ENCODE measurements around the gene COQ6. TPM values are rescaled to one million over a fixed set of nuclear protein-coding genes. Genes with fewer than 3 reads are reported as not detected.

The COQ6 gene
- total RNA-seq, 1 donor from 2014 or later = 22.9 TPM

- Mint-ChIP-seq H3K4me3 (ENCODE audit: unreplicated experiment) (no peak overlapping the region), H3K4me1 (ENCODE audit: unreplicated experiment) (peaks cover 6% of the 10 kb centered on the region), H3K27ac (ENCODE audit: unreplicated experiment) (no peak overlapping the region), H3K36me3 (ENCODE audit: low read depth, unreplicated experiment) (no peaks in the 10 kb centered on the region), H3K9me3 (ENCODE audit: unreplicated experiment) (no peaks in the 10 kb centered on the region), H3K27me3 (ENCODE audit: unreplicated experiment) (no peaks in the 10 kb centered on the region)
- DNase-seq (ENCODE audit: low spot score) = no peak
- no peak for TF ChIP-seq CTCF (IDR thresholded peaks at IDR 0.05; ENCODE audit: unreplicated experiment)
Observed at GRCh38 chr14:73995977-73996378, 45.9 kb downstream of the COQ6 start.

GRCh38 chr14:73996731-73997107 lies 46.6 kb downstream of the COQ6 start:
- DNase-seq (ENCODE audit: low spot score) = no peak
- Mint-ChIP-seq H3K9me3 (ENCODE audit: unreplicated experiment) (no peaks in the 10 kb centered on the region), H3K4me3 (ENCODE audit: unreplicated experiment) (no peak overlapping the region), H3K36me3 (ENCODE audit: low read depth, unreplicated experiment) (no peaks in the 10 kb centered on the region), H3K27ac (ENCODE audit: unreplicated experiment) (no peak overlapping the region), H3K27me3 (ENCODE audit: unreplicated experiment) (no peaks in the 10 kb centered on the region), H3K4me1 (ENCODE audit: unreplicated experiment) (peaks cover 6% of the 10 kb centered on the region)
- no peak for TF ChIP-seq CTCF (IDR thresholded peaks at IDR 0.05; ENCODE audit: unreplicated experiment)

- no peak for TF ChIP-seq CTCF (IDR thresholded peaks at IDR 0.05; ENCODE audit: unreplicated experiment)
- H3K9me3 Mint-ChIP-seq (ENCODE audit: unreplicated experiment) = no peaks in the 10 kb centered on the region
- no peak for DNase-seq (ENCODE audit: low spot score)
- no peak overlapping the region for H3K27ac Mint-ChIP-seq (ENCODE audit: unreplicated experiment)
- peaks cover 6% of the 10 kb centered on the region for H3K4me1 Mint-ChIP-seq (ENCODE audit: unreplicated experiment)
- H3K36me3 Mint-ChIP-seq (ENCODE audit: low read depth, unreplicated experiment) = no peaks in the 10 kb centered on the region
- H3K27me3 Mint-ChIP-seq (ENCODE audit: unreplicated experiment) = no peaks in the 10 kb centered on the region
- H3K4me3 Mint-ChIP-seq (ENCODE audit: unreplicated experiment) = no peak overlapping the region
Observed at GRCh38 chr14:73997108-73997943, 47.2 kb downstream of the COQ6 start.

GRCh38 chr14:73997944-73998447 lies 47.9 kb downstream of the COQ6 start:
- Mint-ChIP-seq H3K4me3 (ENCODE audit: unreplicated experiment) (peak overlapping the region; percentile 17), H3K27ac (ENCODE audit: unreplicated experiment) (no peak overlapping the region)

More at GRCh38 chr14:73997944-73998447, 47.9 kb downstream of the COQ6 start:
- no peak for TF ChIP-seq CTCF (IDR thresholded peaks at IDR 0.05; ENCODE audit: unreplicated experiment)
- DNase-seq (ENCODE audit: low spot score) = no peak
- peaks cover 6% of the 10 kb centered on the region for H3K36me3 Mint-ChIP-seq (ENCODE audit: low read depth, unreplicated experiment)
- peaks cover 6% of the 10 kb centered on the region for H3K4me1 Mint-ChIP-seq (ENCODE audit: unreplicated experiment)
- no peaks in the 10 kb centered on the region for H3K27me3 Mint-ChIP-seq (ENCODE audit: unreplicated experiment)
- no peaks in the 10 kb centered on the region for H3K9me3 Mint-ChIP-seq (ENCODE audit: unreplicated experiment)

Data from endothelial cell (in vitro differentiated cells).